ENCODE results near the gene TEAD4.

DNA sequence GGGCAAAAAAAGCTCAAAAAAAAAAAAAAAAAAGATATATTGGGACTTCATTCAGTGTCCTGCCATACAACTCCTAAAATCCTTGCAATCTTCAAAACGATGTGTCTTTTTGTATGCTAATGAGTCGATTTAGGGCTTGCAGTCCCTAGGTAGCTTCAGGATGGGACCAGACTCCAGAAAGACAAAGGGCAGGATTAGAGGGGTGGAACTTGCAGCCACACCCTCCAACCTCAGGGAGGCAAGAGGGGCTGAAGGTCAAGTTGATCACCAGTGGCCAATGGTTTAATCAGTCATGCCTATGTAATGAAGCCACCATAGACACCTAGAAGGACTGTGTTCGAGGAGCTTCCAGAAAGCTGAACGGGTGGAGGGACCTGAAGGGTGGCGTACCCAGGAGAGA lies 29.3 kb downstream of the TEAD4 start:
- TF ChIP-seq CTCF (conservative IDR thresholded peaks at IDR 0.05 in 1 of 2, IDR thresholded peaks at IDR 0.05 in 1 of 2; ENCODE audit: extremely low read depth in 1 of 2, insufficient read depth in 1 of 2, low read depth in 1 of 2, low read length in 2 of 2) (no peak), EZH2 (IDR thresholded peaks at IDR 0.05; ENCODE audit: borderline replicate concordance, low read length) (no peak)

All from mammary epithelial cell (primary cell).